Epidermal melanocyte (primary cell): ENCODE data around the gene LARGE1.

Experiments used
- DNase-seq: peaks from one replicate; pipeline ENCODE4 v3.0.0; 2011; ENCODE audit warnings: low spot score; ENCODE audit not compliant: insufficient read length

LARGE1 gene

GRCh38 chr22:33914131-33914530 is 6.1 kb downstream of the LARGE1 start:
- no peak for DNase-seq

GRCh38 chr22:33913188-33913587 is 7.1 kb downstream of the LARGE1 start:
- no peak for DNase-seq

GRCh38 chr22:33909911-33910310 is 10.4 kb downstream of the LARGE1 start:
- no peak for DNase-seq

GRCh38 chr22:33909075-33909458 is 11.2 kb downstream of the LARGE1 start:
- no peak for DNase-seq

- no peak for DNase-seq
Observed at GRCh38 chr22:33908171-33909074, 11.9 kb downstream of the LARGE1 start.

GRCh38 chr22:33906954-33907353 is 13.3 kb downstream of the LARGE1 start:
- no peak for DNase-seq

GRCh38 chr22:33906475-33906874 is 13.8 kb downstream of the LARGE1 start:
- DNase-seq = no peak

GRCh38 chr22:33903012-33903411 is 17.3 kb downstream of the LARGE1 start:
- DNase-seq = no peak

GRCh38 chr22:33902073-33902472 is 18.2 kb downstream of the LARGE1 start:
- no peak for DNase-seq

GRCh38 chr22:33898121-33898520 is 22.2 kb downstream of the LARGE1 start:
- no peak for DNase-seq

- DNase-seq = no peak
Observed at GRCh38 chr22:33897448-33897835, 22.8 kb downstream of the LARGE1 start.

GRCh38 chr22:33896575-33897447 is 23.5 kb downstream of the LARGE1 start:
- no peak for DNase-seq

GRCh38 chr22:33896154-33896553 is 24.1 kb downstream of the LARGE1 start:
- DNase-seq = no peak

- no peak for DNase-seq
Observed at GRCh38 chr22:33895444-33895843, 24.8 kb downstream of the LARGE1 start.

- no peak for DNase-seq
Observed at GRCh38 chr22:33894515-33894914, 25.8 kb downstream of the LARGE1 start.

- DNase-seq = no peak
Observed at GRCh38 chr22:33894036-33894435, 26.2 kb downstream of the LARGE1 start.

GRCh38 chr22:33893512-33893911 is 26.8 kb downstream of the LARGE1 start:
- DNase-seq = no peak

GRCh38 chr22:33891992-33892391 is 28.3 kb downstream of the LARGE1 start:
- DNase-seq = no peak

GRCh38 chr22:33891455-33891854 is 28.8 kb downstream of the LARGE1 start:
- no peak for DNase-seq

GRCh38 chr22:33889748-33890147 is 30.5 kb downstream of the LARGE1 start:
- no peak for DNase-seq

GRCh38 chr22:33888821-33889220 is 31.5 kb downstream of the LARGE1 start:
- no peak for DNase-seq

GRCh38 chr22:33887173-33887572 is 33.1 kb downstream of the LARGE1 start:
- no peak for DNase-seq
